Skin epidermis (tissue), 12 donors: ENCODE results near the gene CMIP.

Experiments used
- H3K27ac ChIP-seq, 21 experiments: fragments of 200-600 bp; sonication (generic) in 11 of 21; one replicate each; pipeline ENCODE4 v1.5.0; 2020; ENCODE audit warnings: mild to moderate bottlenecking in 3 of 21, inconsistent platforms in 2 of 21, moderate library complexity in 2 of 21
- H3K4me3 ChIP-seq, 7 experiments: fragments of 200-600 bp; sonication (generic) in 2 of 7; one replicate each; pipeline ENCODE4 v1.5.0; 2020; ENCODE audit warnings: inconsistent platforms in 2 of 7, mild to moderate bottlenecking in 2 of 7, moderate library complexity in 1 of 7

The CMIP gene

GRCh38 chr16:81583893-81584631 lies 139.5 kb downstream of the CMIP start:
- Histone ChIP-seq H3K4me3 (no peak overlapping the region), H3K27ac (peak overlapping the region in 20 of 21 experiments; percentile 18 to 85 (median 71))

- no peak overlapping the region for H3K27ac ChIP-seq
- H3K4me3 ChIP-seq: no peak overlapping the region
Measured at GRCh38 chr16:81585785-81586184, 141.2 kb downstream of the CMIP start.

GRCh38 chr16:81586417-81586816 lies 141.8 kb downstream of the CMIP start:
- Histone ChIP-seq H3K27ac (no peak overlapping the region), H3K4me3 (no peak overlapping the region)

GRCh38 chr16:81586977-81587625 lies 142.5 kb downstream of the CMIP start:
- no peak overlapping the region for H3K4me3 ChIP-seq

GRCh38 chr16:81587626-81588160 lies 143.1 kb downstream of the CMIP start:
- Histone ChIP-seq H3K27ac (no peak overlapping the region), H3K4me3 (no peak overlapping the region)

More at GRCh38 chr16:81586977-81587625, 142.5 kb downstream of the CMIP start:
- no peak overlapping the region for H3K27ac ChIP-seq

GRCh38 chr16:81588326-81589081 lies 143.9 kb downstream of the CMIP start:
- no peak overlapping the region for H3K27ac ChIP-seq
- H3K4me3 ChIP-seq: no peak overlapping the region

GRCh38 chr16:81589975-81590650 lies 145.5 kb downstream of the CMIP start:
- peak overlapping the region in 1 of 21 experiments; percentile 8 for H3K27ac ChIP-seq

GRCh38 chr16:81590714-81591544 lies 146.3 kb downstream of the CMIP start:
- Histone ChIP-seq H3K27ac (no peak overlapping the region), H3K4me3 (no peak overlapping the region)

More at GRCh38 chr16:81589975-81590650, 145.5 kb downstream of the CMIP start:
- no peak overlapping the region for H3K4me3 ChIP-seq

GRCh38 chr16:81591545-81591870 lies 146.9 kb downstream of the CMIP start:
- no peak overlapping the region for H3K27ac ChIP-seq
- H3K4me3 ChIP-seq: no peak overlapping the region

GRCh38 chr16:81592353-81592866 lies 147.8 kb downstream of the CMIP start:
- H3K27ac ChIP-seq: no peak overlapping the region
- H3K4me3 ChIP-seq: no peak overlapping the region

- H3K27ac ChIP-seq: no peak overlapping the region
- H3K4me3 ChIP-seq: no peak overlapping the region
Measured at GRCh38 chr16:81593481-81593880, 148.9 kb downstream of the CMIP start.

- H3K27ac ChIP-seq: peak overlapping the region in 1 of 21 experiments; percentile 17
- no peak overlapping the region for H3K4me3 ChIP-seq
Measured at GRCh38 chr16:81595629-81596292, 151.2 kb downstream of the CMIP start.

- Histone ChIP-seq H3K4me3 (no peak overlapping the region), H3K27ac (no peak overlapping the region)
Measured at GRCh38 chr16:81597079-81597658, 152.6 kb downstream of the CMIP start.

- H3K27ac ChIP-seq: peak overlapping the region in 1 of 21 experiments; percentile 1
- H3K4me3 ChIP-seq: no peak overlapping the region
Measured at GRCh38 chr16:81598083-81598482, 153.5 kb downstream of the CMIP start.

- Histone ChIP-seq H3K4me3 (no peak overlapping the region), H3K27ac (peak overlapping the region in 2 of 21 experiments; percentile 13 to 62)
Measured at GRCh38 chr16:81599034-81599744, 154.6 kb downstream of the CMIP start.

- H3K4me3 ChIP-seq: no peak overlapping the region
- peak overlapping the region in 5 of 21 experiments; percentile 6 to 89 (median 63) for H3K27ac ChIP-seq
Measured at GRCh38 chr16:81600275-81600674, 155.7 kb downstream of the CMIP start.

- peak overlapping the region in 17 of 21 experiments; percentile 6 to 89 (median 66) for H3K27ac ChIP-seq
Measured at GRCh38 chr16:81601008-81601428, 156.4 kb downstream of the CMIP start.

More at GRCh38 chr16:81601008-81601428, 156.4 kb downstream of the CMIP start:
- no peak overlapping the region for H3K4me3 ChIP-seq
